Parathyroid adenoma (tissue), 2 donors: ENCODE results near the gene SCFD2.

Experiments
- H2AFZ ChIP-seq: fragments of 300-600 bp; sonication (generic); one replicate; pipeline ENCODE4 v1.7.0; 2017; ENCODE audit warnings: antibody characterized with exemption, mild to moderate bottlenecking
- H3K27ac ChIP-seq: fragments of 300-600 bp; sonication (generic); one replicate; pipeline ENCODE4 v1.7.0; 2017
- H3K27me3 ChIP-seq: fragments of 300-600 bp; sonication (generic); one replicate; pipeline ENCODE4 v1.7.0; 2017; ENCODE audit warnings: low read length; ENCODE audit not compliant: control insufficient read depth, insufficient read depth
- H3K36me3 ChIP-seq: fragments of 300-600 bp; sonication (generic); one replicate; pipeline ENCODE4 v1.7.0; 2017; ENCODE audit warnings: low read length; ENCODE audit not compliant: control insufficient read depth, insufficient read depth
- H3K4me1 ChIP-seq: fragments of 300-600 bp; sonication (generic); one replicate; pipeline ENCODE4 v1.7.0; 2017; ENCODE audit warnings: control low read depth
- H3K4me2 ChIP-seq: fragments of 300-600 bp; sonication (generic); one replicate; pipeline ENCODE4 v1.7.0; 2017; ENCODE audit warnings: low read length
- H3K4me3 ChIP-seq: fragments of 300-600 bp; sonication (generic); one replicate; pipeline ENCODE4 v1.7.0; 2017; ENCODE audit warnings: low read depth, low read length
- H3K79me2 ChIP-seq: fragments of 300-600 bp; sonication (generic); one replicate; pipeline ENCODE4 v1.7.0; 2017; ENCODE audit warnings: control low read depth
- H3K9ac ChIP-seq: fragments of 300-600 bp; sonication (generic); one replicate; pipeline ENCODE4 v1.7.0; 2017; ENCODE audit warnings: mild to moderate bottlenecking
- H3K9me3 ChIP-seq: fragments of 300-600 bp; sonication (generic); one replicate; pipeline ENCODE4 v1.7.0; 2017; ENCODE audit warnings: low read length; ENCODE audit not compliant: control insufficient read depth
- CTCF ChIP-seq: fragments of 300-600 bp; sonication (generic); IDR thresholded peaks from one replicate; pipeline ENCODE4 v1.7.0; 2017; ENCODE audit warnings: antibody characterized with exemption, mild to moderate bottlenecking
- donor health status: primary hyperparathyroidism.

SCFD2 gene

GRCh38 chr4:53376900-53377299 is 11.0 kb upstream of the SCFD2 start:
- peak overlapping the region; percentile 96 for H3K4me3 ChIP-seq
- no peaks in the 10 kb centered on the region for H3K36me3 ChIP-seq
- H2AFZ ChIP-seq: peak overlapping the region; percentile 87
- H3K27me3 ChIP-seq: no peaks in the 10 kb centered on the region
- peak overlapping the region; percentile 75 for H3K27ac ChIP-seq
- peaks cover 6% of the 10 kb centered on the region for H3K79me2 ChIP-seq
- peaks cover 2% of the 10 kb centered on the region for H3K4me1 ChIP-seq
- H3K4me2 ChIP-seq: peak overlapping the region; percentile 70
- no peak for TF ChIP-seq CTCF
- H3K9me3 ChIP-seq: no peaks in the 10 kb centered on the region
- H3K9ac ChIP-seq: no peak overlapping the region

DNA sequence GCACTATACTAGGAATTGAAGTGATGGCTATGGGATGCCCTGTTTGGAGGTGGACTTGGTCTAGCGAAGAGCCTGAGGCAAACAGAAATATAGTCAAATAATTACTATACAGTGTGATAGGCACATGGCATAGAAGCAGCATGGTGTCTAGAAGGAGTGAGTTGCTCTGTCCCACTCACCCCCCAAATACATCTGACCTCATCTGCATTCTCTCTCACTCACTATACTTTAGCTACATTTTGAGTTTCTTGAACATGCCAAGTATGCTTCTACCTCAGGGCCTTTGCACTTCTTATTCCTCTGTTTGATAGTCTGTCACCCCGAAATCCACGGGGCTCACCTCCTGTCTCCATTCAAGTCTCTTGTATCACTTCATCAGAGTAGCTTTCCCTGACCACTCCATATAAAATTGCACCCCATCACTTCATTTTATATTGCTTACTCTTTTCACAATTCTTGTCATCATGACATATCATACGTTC is 9.0 kb upstream of the SCFD2 start:
- no peak overlapping the region for H3K27ac ChIP-seq
- H3K4me2 ChIP-seq: no peak overlapping the region
- H3K4me3 ChIP-seq: no peak overlapping the region
- no peak overlapping the region for H2AFZ ChIP-seq
- no peak for TF ChIP-seq CTCF
- no peaks in the 10 kb centered on the region for H3K27me3 ChIP-seq
- no peaks in the 10 kb centered on the region for H3K9me3 ChIP-seq
- H3K79me2 ChIP-seq: peaks cover 6% of the 10 kb centered on the region
- H3K36me3 ChIP-seq: no peaks in the 10 kb centered on the region
- peaks cover 2% of the 10 kb centered on the region for H3K4me1 ChIP-seq
- H3K9ac ChIP-seq: no peak overlapping the region

GRCh38 chr4:53371843-53372521 is 6.1 kb upstream of the SCFD2 start:
- H3K79me2 ChIP-seq: no peaks in the 10 kb centered on the region
- H3K36me3 ChIP-seq: no peaks in the 10 kb centered on the region
- no peak overlapping the region for H3K27ac ChIP-seq
- no peak for TF ChIP-seq CTCF
- no peak overlapping the region for H3K4me2 ChIP-seq
- H3K4me1 ChIP-seq: peaks cover 1% of the 10 kb centered on the region
- H3K4me3 ChIP-seq: no peak overlapping the region
- no peaks in the 10 kb centered on the region for H3K27me3 ChIP-seq
- no peaks in the 10 kb centered on the region for H3K9me3 ChIP-seq
- no peak overlapping the region for H3K9ac ChIP-seq
- H2AFZ ChIP-seq: no peak overlapping the region

- Histone ChIP-seq H3K27ac (no peak overlapping the region), H3K9ac (no peak overlapping the region)
- no peak for TF ChIP-seq CTCF
Observed at GRCh38 chr4:53371049-53371448, 5.2 kb upstream of the SCFD2 start.

GRCh38 chr4:53367721-53368120 is 1.9 kb upstream of the SCFD2 start:
- no peaks in the 10 kb centered on the region for H3K9me3 ChIP-seq
- no peak overlapping the region for H3K4me2 ChIP-seq
- no peaks in the 10 kb centered on the region for H3K79me2 ChIP-seq
- H3K4me1 ChIP-seq: no peaks in the 10 kb centered on the region
- no peak overlapping the region for H2AFZ ChIP-seq
- H3K27ac ChIP-seq: no peak overlapping the region
- H3K9ac ChIP-seq: no peak overlapping the region
- no peaks in the 10 kb centered on the region for H3K27me3 ChIP-seq
- no peak for TF ChIP-seq CTCF
- H3K36me3 ChIP-seq: no peaks in the 10 kb centered on the region
- no peak overlapping the region for H3K4me3 ChIP-seq

More at GRCh38 chr4:53371049-53371448, 5.2 kb upstream of the SCFD2 start:
- Histone ChIP-seq H2AFZ (no peak overlapping the region), H3K9me3 (no peaks in the 10 kb centered on the region), H3K36me3 (no peaks in the 10 kb centered on the region), H3K79me2 (no peaks in the 10 kb centered on the region), H3K27me3 (no peaks in the 10 kb centered on the region), H3K4me1 (no peaks in the 10 kb centered on the region), H3K4me3 (no peak overlapping the region), H3K4me2 (no peak overlapping the region)
